Neural progenitor cell (in vitro differentiated cells): ENCODE measurements around the gene GNAS-AS1. TPM values are rescaled to one million over a fixed set of nuclear protein-coding genes. Genes with fewer than 3 reads are reported as not detected.
A peak's percentile ranks its signal among the peaks of the same experiment; 100 is the strongest.

Experiments used
- DNase-seq: peaks from one replicate; pipeline ENCODE4 v3.0.0-alpha.2; 2016; ENCODE audit warnings: low spot score
- H2AFZ ChIP-seq: fragments of 200-600 bp; sonication (generic); replicated peaks from 2 replicates; pipeline ENCODE4 v1.6.1; 2016; ENCODE audit warnings: antibody characterized with exemption
- H3F3A ChIP-seq: fragments of 200-600 bp; sonication (generic); 2 replicates; pipeline ENCODE4 v1.6.1; 2016; ENCODE audit warnings: antibody characterized with exemption, low read depth
- H3K27ac ChIP-seq: fragments of 200-600 bp; sonication (generic); 2 replicates; pipeline ENCODE4 v1.5.1; 2016; ENCODE audit warnings: mild to moderate bottlenecking
- H3K27me3 ChIP-seq: fragments of 200-600 bp; sonication (generic); 2 replicates; pipeline ENCODE4 v1.6.1; 2016; ENCODE audit warnings: mild to moderate bottlenecking, moderate library complexity
- H3K36me3 ChIP-seq: fragments of 200-600 bp; sonication (generic); 2 replicates; pipeline ENCODE4 v1.5.1; 2016
- H3K4me1 ChIP-seq: fragments of 200-600 bp; sonication (generic); 2 replicates; pipeline ENCODE4 v1.6.1; 2016; ENCODE audit warnings: mixed run types
- H3K4me2 ChIP-seq: fragments of 200-600 bp; sonication (generic); 2 replicates; pipeline ENCODE4 v1.6.1; 2016
- H3K4me3 ChIP-seq: fragments of 200-600 bp; sonication (generic); 2 replicates; pipeline ENCODE4 v1.5.1; 2016
- H3K79me2 ChIP-seq: fragments of 200-600 bp; sonication (generic); 2 replicates; pipeline ENCODE4 v1.6.1; 2016; ENCODE audit warnings: low read depth
- H3K9ac ChIP-seq: fragments of 200-600 bp; sonication (generic); 2 replicates; pipeline ENCODE4 v1.6.1; 2016
- H3K9me3 ChIP-seq: fragments of 200-600 bp; sonication (generic); 2 replicates; pipeline ENCODE4 v1.5.1; 2016; ENCODE audit warnings: low read depth
- H4K20me1 ChIP-seq: fragments of 200-600 bp; sonication (generic); 2 replicates; pipeline ENCODE4 v1.6.1; 2016; ENCODE audit warnings: low read depth
- H3K27ac Mint-ChIP-seq: 3 replicates; pipeline ENCODE4 v1.8.0; 2021; ENCODE audit warnings: mixed read lengths
- H3K27me3 Mint-ChIP-seq: 2 replicates; pipeline ENCODE4 v1.8.0; 2022; ENCODE audit warnings: low read depth, mild to moderate bottlenecking, inconsistent platforms, moderate library complexity, mixed read lengths; ENCODE audit not compliant: insufficient read depth
- H3K36me3 Mint-ChIP-seq: 3 replicates; pipeline ENCODE4 v1.8.0; 2021; ENCODE audit warnings: mixed read lengths
- H3K4me1 Mint-ChIP-seq: 3 replicates; pipeline ENCODE4 v1.8.0; 2021; ENCODE audit warnings: mixed read lengths
- H3K4me3 Mint-ChIP-seq: 3 replicates; pipeline ENCODE4 v1.8.0; 2021; ENCODE audit warnings: mild to moderate bottlenecking, moderate library complexity, mixed read lengths
- H3K9me3 Mint-ChIP-seq: 3 replicates; pipeline ENCODE4 v1.8.0; 2020; ENCODE audit warnings: mixed read lengths
- CTCF ChIP-seq: fragments of 200-600 bp; sonication (generic); IDR thresholded peaks from 2 replicates; pipeline ENCODE4 v1.5.1; 2017; ENCODE audit warnings: antibody characterized with exemption, mild to moderate bottlenecking
- EZH2 ChIP-seq: fragments of 200-600 bp; sonication (generic); IDR thresholded peaks from 2 replicates; pipeline ENCODE4 v1.6.1; 2017; ENCODE audit warnings: antibody characterized with exemption, mild to moderate bottlenecking, moderate library complexity
- EZH2phosphoT487 ChIP-seq: fragments of 200-600 bp; sonication (generic); IDR thresholded peaks from 2 replicates; pipeline ENCODE4 v1.6.1; 2017; ENCODE audit warnings: antibody characterized with exemption
- total RNA-seq: library from RNA; depleted of rRNA; stranded (reverse); fragments of >200 nt; gene quantifications from 2 replicates; pipeline ENCODE4 v1.2.3, GENCODE V29; 2015; ENCODE audit warnings: low replicate concordance

GNAS-AS1 gene
- total RNA-seq, 1 donor from 2014 or later: 5.8 TPM

GRCh38 chr20:58839991-58840747, 10.5 kb downstream of the GNAS-AS1 start:
- peaks cover 61% of the 10 kb centered on the region for H3K27me3 ChIP-seq
- no peak overlapping the region for H3K9ac ChIP-seq
- H3K36me3 ChIP-seq: no peaks in the 10 kb centered on the region
- H3K27ac ChIP-seq: no peak overlapping the region
- no peaks in the 10 kb centered on the region for H3K4me1 Mint-ChIP-seq
- peak overlapping the region; percentile 49 for H3K4me3 ChIP-seq
- peak overlapping the region; percentile 77 for H3K4me2 ChIP-seq
- peak overlapping the region; percentile 73 for H3K4me3 Mint-ChIP-seq
- peaks cover 88% of the 10 kb centered on the region for H3K79me2 ChIP-seq
- peaks cover 53% of the 10 kb centered on the region for H3K27me3 Mint-ChIP-seq
- peaks cover 14% of the 10 kb centered on the region for H3K4me1 ChIP-seq
- no peak overlapping the region for H3K27ac Mint-ChIP-seq
- H3K9me3 ChIP-seq: no peaks in the 10 kb centered on the region
- H4K20me1 ChIP-seq: peaks cover 45% of the 10 kb centered on the region
- peaks cover 16% of the 10 kb centered on the region for H3F3A ChIP-seq
- peaks cover 11% of the 10 kb centered on the region for H3K36me3 Mint-ChIP-seq
- TF ChIP-seq EZH2phosphoT487 (peak; percentile 55), EZH2 (peak; percentile 29), CTCF (no peak)
- peak; percentile 51 for DNase-seq
- H3K9me3 Mint-ChIP-seq: peaks cover 3% of the 10 kb centered on the region
- H2AFZ ChIP-seq: peak overlapping the region; percentile 76

- Mint-ChIP-seq H3K4me1 (no peaks in the 10 kb centered on the region), H3K9me3 (peaks cover 3% of the 10 kb centered on the region), H3K36me3 (peaks cover 11% of the 10 kb centered on the region), H3K27ac (no peak overlapping the region), H3K27me3 (peaks cover 48% of the 10 kb centered on the region), H3K4me3 (peak overlapping the region; percentile 73)
- Histone ChIP-seq H2AFZ (peak overlapping the region; percentile 76), H3K4me2 (peak overlapping the region; percentile 77), H3K79me2 (peaks cover 88% of the 10 kb centered on the region), H3K27me3 (peaks cover 57% of the 10 kb centered on the region), H3K4me1 (peaks cover 14% of the 10 kb centered on the region), H3K4me3 (peak overlapping the region; percentile 49), H3K27ac (no peak overlapping the region), H3F3A (peaks cover 16% of the 10 kb centered on the region), H4K20me1 (peaks cover 41% of the 10 kb centered on the region), H3K36me3 (no peaks in the 10 kb centered on the region), H3K9ac (no peak overlapping the region), H3K9me3 (no peaks in the 10 kb centered on the region)
- DNase-seq: peak; percentile 77
- TF ChIP-seq EZH2 (no peak), CTCF (peak; percentile 57)
These were observed 11.2 kb downstream of the GNAS-AS1 start for GRCh38 chr20:58839474-58839874.

GRCh38 chr20:58838174-58838573, 12.5 kb downstream of the GNAS-AS1 start:
- Histone ChIP-seq H3K27ac (no peak overlapping the region), H3K4me1 (peaks cover 9% of the 10 kb centered on the region), H4K20me1 (peaks cover 39% of the 10 kb centered on the region), H3K36me3 (no peaks in the 10 kb centered on the region), H3K9me3 (no peaks in the 10 kb centered on the region), H3K27me3 (peaks cover 44% of the 10 kb centered on the region), H2AFZ (no peak overlapping the region), H3F3A (peaks cover 12% of the 10 kb centered on the region), H3K79me2 (peaks cover 88% of the 10 kb centered on the region), H3K4me3 (no peak overlapping the region), H3K9ac (no peak overlapping the region), H3K4me2 (no peak overlapping the region)
- H3K4me1 Mint-ChIP-seq: no peaks in the 10 kb centered on the region
- H3K4me3 Mint-ChIP-seq: no peak overlapping the region
- H3K27me3 Mint-ChIP-seq: peaks cover 38% of the 10 kb centered on the region
- H3K27ac Mint-ChIP-seq: no peak overlapping the region
- H3K36me3 Mint-ChIP-seq: peaks cover 11% of the 10 kb centered on the region
- no peak for DNase-seq
- TF ChIP-seq EZH2 (no peak), CTCF (no peak)
- peaks cover 3% of the 10 kb centered on the region for H3K9me3 Mint-ChIP-seq
